ENCODE measurements around the gene CHCT1.

DNA sequence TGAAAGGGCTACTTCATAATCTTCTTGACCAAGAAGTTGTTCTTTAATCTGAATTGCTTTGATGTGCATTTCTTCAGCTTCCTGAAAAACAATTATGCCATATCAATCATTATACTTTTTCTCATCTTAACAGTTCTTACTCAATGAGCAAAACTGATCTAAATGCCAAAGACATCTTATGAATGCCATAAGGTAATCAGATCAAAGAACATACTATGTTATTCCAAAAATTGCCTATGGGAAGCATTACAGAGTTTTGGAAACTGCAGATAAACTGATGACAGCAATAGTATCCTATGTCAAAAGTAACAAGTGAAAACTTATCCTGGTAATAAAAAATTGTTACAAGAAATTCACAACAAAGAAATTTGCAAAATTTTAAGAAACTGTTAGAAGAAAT is 29.7 kb downstream of the CHCT1 start:
- TF ChIP-seq, protein P1, sequence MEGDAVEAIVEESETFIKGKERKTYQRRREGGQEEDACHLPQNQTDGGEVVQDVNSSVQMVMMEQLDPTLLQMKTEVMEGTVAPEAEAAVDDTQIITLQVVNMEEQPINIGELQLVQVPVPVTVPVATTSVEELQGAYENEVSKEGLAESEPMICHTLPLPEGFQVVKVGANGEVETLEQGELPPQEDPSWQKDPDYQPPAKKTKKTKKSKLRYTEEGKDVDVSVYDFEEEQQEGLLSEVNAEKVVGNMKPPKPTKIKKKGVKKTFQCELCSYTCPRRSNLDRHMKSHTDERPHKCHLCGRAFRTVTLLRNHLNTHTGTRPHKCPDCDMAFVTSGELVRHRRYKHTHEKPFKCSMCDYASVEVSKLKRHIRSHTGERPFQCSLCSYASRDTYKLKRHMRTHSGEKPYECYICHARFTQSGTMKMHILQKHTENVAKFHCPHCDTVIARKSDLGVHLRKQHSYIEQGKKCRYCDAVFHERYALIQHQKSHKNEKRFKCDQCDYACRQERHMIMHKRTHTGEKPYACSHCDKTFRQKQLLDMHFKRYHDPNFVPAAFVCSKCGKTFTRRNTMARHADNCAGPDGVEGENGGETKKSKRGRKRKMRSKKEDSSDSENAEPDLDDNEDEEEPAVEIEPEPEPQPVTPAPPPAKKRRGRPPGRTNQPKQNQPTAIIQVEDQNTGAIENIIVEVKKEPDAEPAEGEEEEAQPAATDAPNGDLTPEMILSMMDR (IDR thresholded peaks at IDR 0.05): no peak
- TF ChIP-seq POLR2A (IDR thresholded peaks at IDR 0.05): no peak
